PC-9 (cell line): ENCODE data around the gene APOH.

ENCODE experiments used
- EZH2 ChIP-seq: fragments of 200-600 bp; sonication (generic); IDR thresholded peaks from 2 replicates; pipeline ENCODE4 v1.8.0; 2017; ENCODE audit warnings: antibody characterized with exemption, low read depth
- TF ChIP-seq, protein P1 (sequence below): fragments of 200-600 bp; sonication (generic); conservative IDR thresholded peaks from 2 replicates; pipeline ENCODE4 v1.6.1; 2017; ENCODE audit warnings: mixed run types, antibody characterized with exemption, mild to moderate bottlenecking, moderate library complexity

DNA sequence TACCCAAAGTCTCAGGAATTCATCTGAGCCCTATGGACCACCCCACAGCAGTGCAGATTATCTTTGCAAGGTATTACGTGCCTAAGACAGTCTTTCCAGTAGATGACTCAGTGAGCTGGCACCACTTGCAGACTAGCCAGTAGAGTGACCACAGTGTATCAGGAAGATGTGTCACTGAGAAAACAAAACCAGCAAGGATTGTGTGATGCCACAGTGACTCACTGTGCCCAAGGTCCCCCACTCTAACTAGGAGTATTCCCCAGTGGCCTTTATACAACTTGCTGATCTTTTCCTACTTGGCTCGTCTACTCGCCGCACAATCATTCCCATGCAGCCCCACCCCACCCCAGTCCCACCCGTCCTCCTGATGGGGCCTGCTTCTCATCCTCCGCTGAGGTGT lies 46.4 kb upstream of the APOH start:
- TF ChIP-seq, protein P1, sequence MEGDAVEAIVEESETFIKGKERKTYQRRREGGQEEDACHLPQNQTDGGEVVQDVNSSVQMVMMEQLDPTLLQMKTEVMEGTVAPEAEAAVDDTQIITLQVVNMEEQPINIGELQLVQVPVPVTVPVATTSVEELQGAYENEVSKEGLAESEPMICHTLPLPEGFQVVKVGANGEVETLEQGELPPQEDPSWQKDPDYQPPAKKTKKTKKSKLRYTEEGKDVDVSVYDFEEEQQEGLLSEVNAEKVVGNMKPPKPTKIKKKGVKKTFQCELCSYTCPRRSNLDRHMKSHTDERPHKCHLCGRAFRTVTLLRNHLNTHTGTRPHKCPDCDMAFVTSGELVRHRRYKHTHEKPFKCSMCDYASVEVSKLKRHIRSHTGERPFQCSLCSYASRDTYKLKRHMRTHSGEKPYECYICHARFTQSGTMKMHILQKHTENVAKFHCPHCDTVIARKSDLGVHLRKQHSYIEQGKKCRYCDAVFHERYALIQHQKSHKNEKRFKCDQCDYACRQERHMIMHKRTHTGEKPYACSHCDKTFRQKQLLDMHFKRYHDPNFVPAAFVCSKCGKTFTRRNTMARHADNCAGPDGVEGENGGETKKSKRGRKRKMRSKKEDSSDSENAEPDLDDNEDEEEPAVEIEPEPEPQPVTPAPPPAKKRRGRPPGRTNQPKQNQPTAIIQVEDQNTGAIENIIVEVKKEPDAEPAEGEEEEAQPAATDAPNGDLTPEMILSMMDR, result no peak
- no peak for TF ChIP-seq EZH2
